SH-SY5Y (cell line): ENCODE data around the gene PCNX2.

Source experiments
- GATA2 ChIP-seq: IDR thresholded peaks from 2 replicates; pipeline ENCODE4 v1.6.1; 2011; ENCODE audit warnings: mild to moderate bottlenecking, low read depth, low read length
- GATA3 ChIP-seq: IDR thresholded peaks from 2 replicates; pipeline ENCODE4 v1.6.1; 2011; ENCODE audit warnings: low read depth, mild to moderate bottlenecking, low read length, moderate library complexity

DNA sequence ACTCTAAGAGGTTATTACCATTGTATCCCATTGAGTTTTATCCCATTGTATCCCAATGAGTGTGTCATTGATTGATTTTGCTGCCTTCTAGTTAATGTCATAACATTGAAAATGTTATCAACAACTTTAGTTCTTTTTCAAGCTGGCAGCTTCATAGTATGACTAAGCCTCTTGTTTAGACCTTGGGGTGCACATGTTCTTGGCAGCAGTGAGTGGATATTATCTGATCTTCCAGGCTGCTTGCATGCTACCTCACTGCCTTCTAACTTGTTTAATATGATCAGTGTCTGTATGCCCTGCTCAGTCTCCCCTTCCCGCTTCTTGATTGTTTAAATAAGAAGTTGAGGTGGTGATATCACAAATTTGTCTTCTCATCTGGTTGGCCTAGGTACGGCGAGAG, 320.6 kb downstream of the PCNX2 start:
- TF ChIP-seq GATA2 (no peak), GATA3 (no peak)
